Upper lobe of left lung (tissue), 6 donors: ENCODE results near the gene KIAA1755. TPM values are rescaled to one million over a fixed set of nuclear protein-coding genes. Genes with fewer than 3 reads are reported as not detected.
A peak's percentile ranks its signal among the peaks of the same experiment; 100 is the strongest.
"Not testable (repeated sequence)": the region's sequence is repeated elsewhere in the genome, so short reads cannot be mapped to it uniquely, and the experiment has no call there.

Experiments
- ATAC-seq, 2 donors: fragments of 200-7000 bp; cut with Tn5 transposase; one replicate each; pipeline ENCODE4 v1.9.1; 2022; ENCODE audit warnings: mild to moderate bottlenecking in 2 of 2, moderate library complexity in 2 of 2; ENCODE audit not compliant: low FRiP score in 2 of 2
- DNase-seq, 2 donors: peaks; one replicate each; pipeline ENCODE4 v3.0.0-alpha.2; 2019 to 2020
- H3K27ac ChIP-seq, 4 donors: fragments of 200-600 bp; sonication (generic); one replicate each; pipeline ENCODE4 v1.5.1; 2016 to 2019
- H3K27me3 ChIP-seq, 4 donors: fragments of 200-600 bp; sonication (generic); one replicate each; pipeline ENCODE4 v1.5.1; 2017 to 2019
- H3K36me3 ChIP-seq, 4 donors: fragments of 200-600 bp; sonication (generic); one replicate each; pipeline ENCODE4 v1.5.1; 2016 to 2019
- H3K4me1 ChIP-seq, 4 donors: fragments of 200-600 bp; sonication (generic); one replicate each; pipeline ENCODE4 v1.5.1; 2018 to 2019
- H3K4me3 ChIP-seq, 4 donors: fragments of 200-600 bp; sonication (generic); one replicate each; pipeline ENCODE4 v1.5.1; 2017 to 2019; ENCODE audit warnings: mild to moderate bottlenecking in 2 of 4, moderate library complexity in 1 of 4
- H3K9me3 ChIP-seq, 4 donors: fragments of 200-600 bp; sonication (generic); one replicate each; pipeline ENCODE4 v1.5.1; 2018 to 2019
- CTCF ChIP-seq, 6 experiments: fragments of 450-650 bp in 4 of 6; fragments of 200-600 bp in 2 of 6; sonication (generic) in 2 of 6; IDR thresholded peaks; one replicate each; pipeline ENCODE4 v1.5.1; 2016 to 2019; ENCODE audit warnings: antibody characterized with exemption in 6 of 6
- EP300 ChIP-seq, 4 donors: sonication (generic); formaldehyde crosslinking; IDR thresholded peaks; one replicate each; pipeline ENCODE4 v1.5.1; 2017; ENCODE audit warnings: antibody characterized with exemption in 4 of 4, control low read depth in 2 of 4
- POLR2A ChIP-seq, 4 donors: fragments of 450-650 bp; IDR thresholded peaks; one replicate each; pipeline ENCODE4 v1.5.1; 2016 to 2017; ENCODE audit warnings: antibody characterized with exemption in 4 of 4, mild to moderate bottlenecking in 2 of 4
- POLR2AphosphoS5 ChIP-seq, 2 donors: sonication (generic); formaldehyde crosslinking; IDR thresholded peaks; one replicate each; pipeline ENCODE4 v1.5.1; 2017; ENCODE audit warnings: antibody characterized with exemption in 2 of 2
- WGBS, 2 donors: methylation state at CpG; one replicate each; pipeline ENCODE4 v1.1.5; 2017 to 2018; 5-methylcytosine and 5-hydroxymethylcytosine counted together
- total RNA-seq, 6 donors: library from RNA; depleted of rRNA in 4 of 6; stranded (reverse); fragments of >200 nt in 4 of 6; gene quantifications; one replicate each; pipeline versions ENCODE4 v1.1.0 to v1.2.1, GENCODE V29; 2016 to 2021
- donor health status: DM: no; HTN: no; CAD: no; lungs with moderate emphysema.
- donor health status: DM: no; HTN: yes; CAD: no; lungs with severe emphysema.

KIAA1755 gene
- total RNA-seq, 6 donors from 2014 or later, result 0.15 to 3.1 (median 1.4) TPM

- no peak overlapping the region for H3K27ac ChIP-seq
- DNase-seq, result no peak
- H3K4me1 ChIP-seq, result no peaks in the 10 kb centered on the region
- TF ChIP-seq EP300 (IDR thresholded peaks at IDR 0.05) (no peak), CTCF (IDR thresholded peaks at IDR 0.05) (no peak), POLR2A (IDR thresholded peaks at IDR 0.05) (no peak), POLR2AphosphoS5 (IDR thresholded peaks at IDR 0.05) (no peak)
- no peak overlapping the region for H3K4me3 ChIP-seq
- no peaks in the 10 kb centered on the region for H3K36me3 ChIP-seq
- no peaks in the 10 kb centered on the region for H3K27me3 ChIP-seq
- peaks cover 0 to 9% (median 1%) of the 10 kb centered on the region in 4 donors for H3K9me3 ChIP-seq
- ATAC-seq, result peak in 1 of 2 donors; percentile 63
- 72 to 84% methylated on average over 8 of the region's 8 CpGs for WGBS, 2 donors
Observed at GRCh38 chr20:38248133-38248532, 12.4 kb downstream of the KIAA1755 start.

DNA sequence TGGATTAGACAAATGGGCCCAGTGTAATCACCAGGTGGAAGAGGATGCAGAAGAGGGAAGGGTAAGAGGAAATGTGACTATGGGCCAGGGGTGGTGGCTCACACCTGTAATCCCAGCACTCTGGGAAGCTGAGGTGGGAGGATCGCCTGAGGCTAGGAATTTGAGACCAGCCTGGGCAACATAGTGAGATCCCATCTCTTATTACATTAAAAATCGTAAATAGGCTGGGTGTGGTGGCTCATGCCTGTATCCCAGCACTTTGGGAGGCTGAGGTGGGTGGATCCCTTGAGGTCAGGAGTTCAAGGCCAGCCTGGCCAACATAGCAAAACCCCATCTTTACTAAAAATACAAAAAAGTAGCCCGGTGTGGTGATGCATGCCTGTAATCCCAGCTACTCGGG is 12.8 kb downstream of the KIAA1755 start:
- WGBS, 2 donors, result 91% methylated on average over 4 of the region's 4 CpGs
- H3K4me3 ChIP-seq, H3K36me3 ChIP-seq, DNase-seq, ATAC-seq, H3K27me3 ChIP-seq, H3K4me1 ChIP-seq, H3K27ac ChIP-seq: not testable (repeated sequence)
- H3K9me3 ChIP-seq, result peaks cover 0 to 13% (median 5%) of the 10 kb centered on the region in 4 donors

GRCh38 chr20:38247166-38247509 is 13.4 kb downstream of the KIAA1755 start:
- H3K4me1 ChIP-seq, result no peaks in the 10 kb centered on the region
- H3K27ac ChIP-seq, result no peak overlapping the region
- no peaks in the 10 kb centered on the region for H3K36me3 ChIP-seq
- ATAC-seq (no peak), DNase-seq (no peak)
- WGBS, 2 donors, result 74 to 88% methylated on average over 7 of the region's 7 CpGs
- TF ChIP-seq POLR2A (IDR thresholded peaks at IDR 0.05), result no peak
- TF ChIP-seq EP300 (IDR thresholded peaks at IDR 0.05), result no peak
- TF ChIP-seq POLR2AphosphoS5 (IDR thresholded peaks at IDR 0.05), result no peak
- TF ChIP-seq CTCF (IDR thresholded peaks at IDR 0.05), result no peak
- no peaks in the 10 kb centered on the region for H3K27me3 ChIP-seq
- H3K4me3 ChIP-seq, result no peak overlapping the region
- peaks cover 5 to 19% (median 10%) of the 10 kb centered on the region in 4 donors for H3K9me3 ChIP-seq

DNA sequence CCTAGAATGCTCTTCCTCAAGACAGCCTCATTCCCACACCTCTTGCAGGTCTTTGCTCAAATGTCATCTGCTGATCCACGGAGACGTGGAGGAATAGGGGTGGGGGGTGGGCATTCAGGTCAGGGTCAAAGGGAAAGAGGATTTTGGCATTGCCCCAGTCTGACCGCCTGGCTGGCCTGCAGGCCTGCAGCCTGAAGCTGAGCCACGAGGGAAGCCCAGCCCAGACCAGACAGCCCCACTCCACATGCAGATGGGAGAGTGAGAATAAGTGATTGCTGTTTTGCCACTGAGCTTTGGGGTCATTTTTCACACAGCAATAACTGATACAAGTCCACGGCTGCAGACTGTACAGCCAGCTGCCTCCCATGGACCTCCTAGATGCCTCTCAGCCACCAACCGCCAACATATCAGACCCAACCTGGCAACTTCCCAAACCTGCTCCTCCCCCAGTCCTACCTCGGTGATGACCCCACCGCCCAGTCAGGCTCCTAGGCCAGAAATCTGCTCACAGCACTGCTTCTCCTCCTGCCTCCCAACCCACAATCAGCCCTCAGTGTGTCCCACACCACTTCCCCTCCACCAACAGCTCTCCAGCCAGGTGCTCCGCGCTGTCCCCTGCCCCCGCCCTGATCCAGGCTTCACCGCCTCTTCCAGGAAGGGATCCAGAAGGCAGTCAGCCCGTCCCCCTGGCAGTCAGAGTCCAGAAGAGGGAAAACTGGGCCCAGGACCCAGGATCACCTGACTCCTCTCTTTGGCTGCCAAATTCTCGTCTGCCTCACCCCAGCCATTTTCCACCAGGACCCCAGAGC is 14.0 kb downstream of the KIAA1755 start:
- TF ChIP-seq POLR2AphosphoS5 (IDR thresholded peaks at IDR 0.05) (no peak), EP300 (IDR thresholded peaks at IDR 0.05) (no peak), CTCF (IDR thresholded peaks at IDR 0.05) (no peak), POLR2A (IDR thresholded peaks at IDR 0.05) (no peak)
- no peaks in the 10 kb centered on the region for H3K36me3 ChIP-seq
- ATAC-seq, result peak in 1 of 2 donors; percentile 50
- H3K27me3 ChIP-seq, result no peaks in the 10 kb centered on the region
- H3K9me3 ChIP-seq, result peaks cover 10 to 24% (median 15%) of the 10 kb centered on the region in 4 donors
- no peak for DNase-seq
- H3K4me3 ChIP-seq, result no peak overlapping the region
- no peak overlapping the region for H3K27ac ChIP-seq
- H3K4me1 ChIP-seq, result no peaks in the 10 kb centered on the region
- 61 to 70% methylated on average over 11 to 14 of the region's 14 CpGs for WGBS, 2 donors

DNA sequence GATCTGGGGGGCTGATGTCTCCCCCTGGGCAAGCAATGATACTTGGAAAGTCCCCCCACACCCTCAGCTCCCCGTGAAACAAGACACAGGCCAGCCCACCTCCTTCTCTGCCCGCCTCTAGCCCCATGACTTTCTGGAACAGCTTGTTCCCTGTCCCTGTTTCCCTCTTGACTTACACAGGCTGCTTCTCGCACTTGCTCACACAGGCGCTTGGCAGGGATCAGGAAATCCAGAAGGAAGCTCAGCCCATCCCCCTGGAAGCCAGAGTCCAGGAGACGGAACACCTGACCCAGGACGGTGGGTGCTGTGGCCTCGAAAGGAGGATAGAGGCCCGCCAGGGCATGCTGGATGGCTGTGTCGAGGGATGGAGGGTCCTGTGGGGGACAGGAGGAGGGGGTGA is 14.8 kb downstream of the KIAA1755 start:
- ATAC-seq, result no peak
- H3K4me1 ChIP-seq, result no peaks in the 10 kb centered on the region
- no peaks in the 10 kb centered on the region for H3K36me3 ChIP-seq
- no peak for DNase-seq
- H3K27ac ChIP-seq, result no peak overlapping the region
- peaks cover 11 to 32% (median 15%) of the 10 kb centered on the region in 4 donors for H3K9me3 ChIP-seq
- WGBS, 2 donors, result 85 to 86% methylated on average over 9 of the region's 9 CpGs
- no peak overlapping the region for H3K4me3 ChIP-seq
- H3K27me3 ChIP-seq, result no peaks in the 10 kb centered on the region
- TF ChIP-seq EP300 (IDR thresholded peaks at IDR 0.05) (no peak), POLR2AphosphoS5 (IDR thresholded peaks at IDR 0.05) (no peak), POLR2A (IDR thresholded peaks at IDR 0.05) (no peak), CTCF (IDR thresholded peaks at IDR 0.05) (no peak)
